Embryonic facial prominence (tissue), 1 donor: ENCODE measurements around the gene WDR41.
"Not testable (repeated sequence)": the region's sequence is repeated elsewhere in the genome, so short reads cannot be mapped to it uniquely, and the experiment has no call there.

ENCODE experiments used
- DNase-seq: peaks from one replicate; pipeline ENCODE4 v3.0.0-alpha.2; 2016; ENCODE audit errors: extremely low spot score

The WDR41 gene, protein sequence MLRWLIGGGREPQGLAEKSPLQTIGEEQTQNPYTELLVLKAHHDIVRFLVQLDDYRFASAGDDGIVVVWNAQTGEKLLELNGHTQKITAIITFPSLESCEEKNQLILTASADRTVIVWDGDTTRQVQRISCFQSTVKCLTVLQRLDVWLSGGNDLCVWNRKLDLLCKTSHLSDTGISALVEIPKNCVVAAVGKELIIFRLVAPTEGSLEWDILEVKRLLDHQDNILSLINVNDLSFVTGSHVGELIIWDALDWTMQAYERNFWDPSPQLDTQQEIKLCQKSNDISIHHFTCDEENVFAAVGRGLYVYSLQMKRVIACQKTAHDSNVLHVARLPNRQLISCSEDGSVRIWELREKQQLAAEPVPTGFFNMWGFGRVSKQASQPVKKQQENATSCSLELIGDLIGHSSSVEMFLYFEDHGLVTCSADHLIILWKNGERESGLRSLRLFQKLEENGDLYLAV

DNA sequence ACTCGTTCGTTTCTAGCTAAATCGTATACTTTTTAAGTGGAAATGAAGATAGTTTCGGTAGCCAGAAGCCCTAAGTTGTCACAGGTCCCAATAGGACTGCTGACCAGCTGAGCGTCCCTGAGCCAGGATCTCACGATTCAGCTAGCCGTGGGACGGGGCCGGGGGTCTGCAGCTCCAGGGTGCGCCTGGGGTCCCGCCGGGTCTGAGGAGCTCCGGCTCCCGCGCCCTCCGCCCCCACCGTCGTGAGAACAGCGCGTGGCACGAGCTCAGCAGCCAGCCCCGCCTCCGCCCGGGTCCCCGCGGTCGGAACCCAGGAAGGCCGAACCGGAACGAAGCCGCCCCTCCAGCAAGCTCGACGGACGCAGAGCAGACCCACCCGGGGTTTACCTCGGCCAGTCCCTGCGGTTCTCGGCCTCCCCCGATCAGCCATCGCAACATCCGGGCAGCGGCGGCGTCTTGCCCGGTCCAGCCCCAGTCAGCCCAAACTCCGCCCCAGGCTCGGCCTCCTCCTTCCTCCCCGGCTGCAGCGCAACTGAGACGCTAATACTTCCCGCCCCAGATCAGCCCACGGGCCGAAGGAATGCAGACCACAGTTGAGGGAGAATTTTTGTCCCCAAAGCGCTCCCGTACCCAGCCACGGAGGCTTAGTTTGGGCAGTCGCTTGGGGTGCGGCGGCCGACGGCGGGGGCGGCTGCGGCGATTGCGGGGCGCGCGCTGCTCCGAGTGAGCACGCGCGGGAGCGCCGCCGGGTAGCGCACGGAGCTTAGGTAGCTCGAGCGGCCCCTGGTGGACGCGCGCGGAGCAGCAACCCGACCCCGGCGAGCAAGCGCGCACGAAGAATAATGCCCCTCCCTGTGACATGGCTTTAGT lies at the start of gene WDR41:
Gene WDR41 (minus strand): TSS at position 534 of the 870 bp plus-strand sequence. CDS start 96 bp downstream, at position 438.
- DNase-seq, result peak; percentile 85

DNA sequence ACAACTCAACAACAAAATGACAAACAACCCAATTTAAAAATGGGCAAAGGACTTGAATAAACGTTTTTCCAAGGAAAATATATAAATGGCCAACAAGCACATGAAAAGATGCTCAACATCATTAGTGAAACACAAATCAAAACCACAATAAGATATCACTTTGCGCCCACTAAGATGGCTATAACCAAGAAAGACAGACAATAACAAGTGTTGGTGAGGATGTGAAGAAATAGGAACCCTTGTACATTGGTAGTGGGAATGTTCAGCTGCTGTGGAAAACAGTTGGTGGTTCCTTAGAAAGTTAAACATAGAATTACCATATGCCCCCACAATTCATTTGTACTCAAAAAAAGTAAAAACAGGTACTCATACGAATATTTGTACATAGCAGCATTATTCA lies 39.2 kb upstream of the WDR41 start:
- no peak for DNase-seq

DNA sequence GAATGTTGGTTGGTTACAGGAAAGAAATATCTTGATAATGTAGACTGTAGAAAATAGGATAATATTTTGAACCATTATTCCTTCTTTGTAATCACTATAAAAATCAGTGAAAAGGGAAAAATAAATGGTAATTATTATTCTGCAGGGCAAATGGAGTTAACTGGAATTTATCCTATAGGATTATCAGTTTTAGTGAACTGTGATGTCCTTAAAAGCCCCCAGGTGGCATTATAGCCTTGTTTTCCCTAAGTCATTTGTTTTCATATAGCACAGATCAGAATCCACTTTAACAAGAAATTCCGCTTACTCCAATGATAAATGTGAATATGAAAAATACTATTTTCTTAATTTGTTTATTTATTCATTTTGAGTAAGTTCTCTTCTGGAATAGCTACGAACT lies 26.2 kb upstream of the WDR41 start:
- DNase-seq, result no peak

DNA sequence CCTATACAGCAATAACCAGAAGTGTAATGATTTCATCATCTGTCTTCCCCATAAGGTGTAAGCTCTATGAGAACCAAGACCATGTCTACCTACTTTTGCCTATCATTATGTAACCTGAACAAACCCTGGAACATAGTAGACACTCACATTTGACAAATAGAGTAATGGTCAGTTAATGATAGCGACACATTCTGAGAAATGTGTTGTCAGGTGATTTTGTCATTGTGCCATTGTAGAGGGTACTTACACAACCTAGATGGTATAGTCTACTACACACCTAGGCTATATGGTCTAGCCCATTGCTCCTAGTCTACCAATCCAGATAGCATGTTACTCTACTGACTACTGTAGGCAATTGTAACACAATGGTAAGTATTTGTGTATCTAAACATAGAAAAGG lies 22.3 kb upstream of the WDR41 start:
- no peak for DNase-seq

DNA sequence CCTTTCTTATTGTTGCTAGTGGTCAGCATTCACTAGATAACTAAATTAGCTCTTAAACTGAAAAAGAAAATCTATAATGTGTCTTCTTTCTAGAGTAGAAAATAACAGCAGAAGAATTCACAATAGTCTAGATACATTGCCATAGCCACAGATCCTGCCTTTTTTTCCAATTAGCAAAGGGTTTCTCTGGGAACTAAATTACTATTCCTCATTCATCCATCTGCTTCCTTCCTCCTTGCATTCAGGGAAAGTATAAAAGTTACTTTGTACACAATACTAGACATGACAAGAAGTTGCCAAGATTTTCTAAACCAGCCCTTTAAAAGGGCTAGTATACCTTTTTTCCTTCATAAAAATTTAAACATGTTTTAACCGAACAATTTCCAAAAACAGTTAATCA lies 21.2 kb upstream of the WDR41 start:
- DNase-seq, result no peak

DNA sequence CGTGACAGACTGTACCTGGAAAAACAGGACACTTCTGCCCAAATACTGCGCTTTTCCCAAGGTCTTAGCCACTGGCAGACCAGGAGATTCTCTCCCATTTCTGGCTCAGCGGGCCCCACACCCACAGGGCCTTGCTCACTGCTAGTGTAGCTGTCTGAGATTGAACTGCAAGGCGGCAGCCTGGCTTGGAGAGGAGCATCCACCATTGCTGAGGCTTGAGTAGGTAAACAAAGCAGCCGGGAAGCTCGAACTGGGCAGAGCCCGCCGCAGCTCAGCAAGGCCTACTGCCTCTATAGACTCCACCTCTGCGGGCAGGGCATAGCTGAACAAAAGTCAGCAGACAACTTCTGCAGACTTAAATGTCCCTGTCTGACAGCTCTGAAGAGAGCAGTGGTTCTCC lies 9.0 kb upstream of the WDR41 start:
- not testable (repeated sequence) for DNase-seq

DNA sequence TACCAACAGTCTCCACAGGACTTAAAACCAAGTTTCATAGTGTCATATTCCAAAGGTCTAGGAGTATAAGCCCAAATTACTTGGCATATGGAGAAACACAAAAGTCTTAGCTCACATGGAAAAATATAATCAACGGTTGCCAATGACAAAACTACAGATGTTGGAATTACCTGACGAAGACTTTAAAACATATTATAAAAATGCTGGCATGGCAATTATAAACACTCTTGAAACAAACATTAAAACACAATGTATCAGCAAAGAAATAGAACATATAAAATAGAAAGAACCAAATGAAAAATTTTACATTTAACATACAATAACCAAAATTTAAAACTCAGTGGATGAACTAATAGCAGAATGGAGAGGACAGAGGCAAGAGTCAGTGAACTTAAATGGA lies 7.9 kb upstream of the WDR41 start:
- DNase-seq, result no peak

DNA sequence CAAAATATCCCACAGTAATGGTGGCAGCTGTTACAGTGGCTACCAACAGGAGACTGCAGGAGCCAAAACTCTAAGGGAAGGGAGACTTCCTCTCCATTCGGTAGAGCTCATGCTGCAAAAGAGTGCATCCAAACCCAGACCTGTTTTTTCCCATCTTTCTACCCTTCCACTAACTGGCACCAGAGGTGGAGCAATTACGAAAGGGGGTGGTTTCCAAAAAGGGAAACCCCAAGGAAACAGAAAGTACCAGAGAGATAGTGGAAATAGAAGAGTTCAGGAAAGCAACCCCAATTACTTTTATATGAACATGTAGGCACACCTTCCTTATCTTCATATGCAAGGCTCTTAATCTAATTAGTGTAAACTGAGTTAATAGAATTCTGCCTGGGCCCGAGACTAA lies 7.3 kb upstream of the WDR41 start:
- DNase-seq, result no peak

DNA sequence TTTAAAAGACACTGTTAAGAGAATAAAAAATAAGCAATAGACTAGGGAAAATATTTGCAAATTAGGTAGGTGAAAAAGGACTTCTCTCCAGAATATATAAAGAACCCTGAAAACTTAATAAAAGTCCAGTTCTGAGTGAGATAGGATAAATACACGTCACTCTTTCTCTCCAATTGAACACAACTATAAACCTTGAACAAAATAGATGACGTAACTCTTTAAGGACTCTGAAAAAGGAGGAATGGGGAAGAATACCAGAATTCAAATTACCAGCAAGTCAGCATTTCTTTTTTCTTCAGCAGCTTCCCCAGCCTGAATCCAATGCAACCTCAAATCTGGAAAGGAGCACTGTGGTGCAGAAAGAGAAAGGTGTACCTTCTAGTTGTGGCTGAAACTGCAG lies 6.8 kb upstream of the WDR41 start:
- no peak for DNase-seq

DNA sequence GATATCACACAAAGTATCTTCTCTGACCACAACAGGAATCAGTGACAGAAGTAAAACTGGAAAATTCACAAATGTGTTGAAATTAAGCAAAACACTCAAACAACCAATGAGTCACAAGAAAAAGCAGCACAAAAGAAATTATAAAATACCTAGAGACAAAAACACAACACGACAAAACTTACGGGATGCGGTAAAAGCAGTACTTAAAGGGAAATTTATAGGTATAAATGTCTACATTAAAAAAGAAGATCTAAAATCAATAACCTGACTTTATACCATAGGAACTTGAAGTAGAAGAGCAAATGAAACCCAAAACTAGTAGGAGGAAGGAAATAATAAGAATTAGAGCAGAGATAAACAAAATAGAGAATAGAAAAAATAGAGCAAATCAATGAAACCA lies 2.8 kb upstream of the WDR41 start:
- DNase-seq, result no peak

DNA sequence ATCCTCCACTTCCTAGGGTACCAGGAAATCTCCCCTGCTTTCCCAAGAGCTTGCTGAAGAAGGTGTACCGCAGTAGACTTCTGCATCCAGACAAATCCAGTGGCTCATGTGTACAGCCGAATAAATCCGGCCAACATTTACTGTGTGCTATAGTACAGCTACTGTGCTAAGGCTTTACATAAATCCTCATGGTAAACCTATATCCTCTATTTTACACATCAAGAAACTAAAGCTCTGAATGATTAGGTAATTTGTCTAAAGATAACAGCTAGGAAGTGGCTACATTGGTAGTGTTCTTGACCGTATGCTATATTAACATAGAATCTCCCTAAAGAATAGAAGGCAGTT lies 511 bp upstream of the WDR41 start:
- no peak for DNase-seq

DNA sequence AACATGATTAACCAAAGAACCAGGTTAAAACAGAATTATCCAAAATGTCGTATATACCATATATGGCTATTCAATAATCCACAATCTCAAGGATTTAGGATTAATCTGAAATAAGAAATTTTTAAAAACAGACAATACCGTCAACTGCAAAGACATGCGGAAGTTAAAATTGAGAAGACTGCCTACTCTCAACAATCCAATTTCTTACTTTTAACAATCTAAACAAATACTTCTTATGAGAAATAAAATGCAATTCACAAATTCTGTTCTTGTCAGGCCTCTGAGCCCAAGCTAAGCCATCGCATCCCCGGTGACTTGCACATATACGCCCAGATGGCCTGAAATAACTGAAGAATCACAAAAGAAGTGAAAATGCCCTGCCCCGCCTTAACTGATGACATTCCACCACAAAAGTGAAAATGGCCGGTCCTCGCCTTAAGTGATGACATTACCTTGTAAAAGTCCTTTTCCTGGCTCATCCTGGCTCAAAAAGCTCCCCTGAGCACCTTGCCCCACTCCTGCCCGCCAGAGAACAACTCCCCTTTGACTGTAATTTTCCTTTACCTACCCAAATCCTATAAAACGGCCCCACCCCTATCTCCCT lies 1.3 kb downstream of the WDR41 start:
- DNase-seq, result not testable (repeated sequence)

DNA sequence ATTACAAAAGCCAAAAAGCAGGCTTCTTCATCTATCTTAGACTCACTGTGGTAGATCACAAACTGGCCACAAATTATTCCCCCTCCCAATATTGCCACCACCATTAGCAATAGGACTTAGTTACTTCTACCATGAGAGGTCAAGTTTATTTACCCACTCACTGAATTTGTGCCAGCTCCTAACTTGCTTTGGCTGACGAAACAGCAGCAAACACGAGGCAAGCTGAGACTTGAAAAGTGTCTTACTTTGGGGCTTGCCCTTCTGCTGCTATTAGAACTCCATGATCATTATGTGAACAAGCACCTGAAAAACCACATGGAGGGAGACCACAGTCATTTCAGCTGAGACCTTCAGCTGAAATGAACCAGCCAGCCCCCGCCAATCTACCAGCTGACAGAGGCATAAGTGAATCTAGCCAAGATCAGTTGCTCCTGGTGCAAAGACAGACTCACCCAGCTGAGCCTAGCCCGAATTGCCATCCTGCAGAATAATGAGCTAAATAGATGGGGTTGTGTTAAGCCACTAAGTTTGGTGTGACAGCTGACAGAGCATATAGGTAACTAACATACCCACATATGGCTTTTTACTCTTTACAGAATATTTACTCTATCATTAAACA lies 5.7 kb downstream of the WDR41 start:
- DNase-seq, result no peak

DNA sequence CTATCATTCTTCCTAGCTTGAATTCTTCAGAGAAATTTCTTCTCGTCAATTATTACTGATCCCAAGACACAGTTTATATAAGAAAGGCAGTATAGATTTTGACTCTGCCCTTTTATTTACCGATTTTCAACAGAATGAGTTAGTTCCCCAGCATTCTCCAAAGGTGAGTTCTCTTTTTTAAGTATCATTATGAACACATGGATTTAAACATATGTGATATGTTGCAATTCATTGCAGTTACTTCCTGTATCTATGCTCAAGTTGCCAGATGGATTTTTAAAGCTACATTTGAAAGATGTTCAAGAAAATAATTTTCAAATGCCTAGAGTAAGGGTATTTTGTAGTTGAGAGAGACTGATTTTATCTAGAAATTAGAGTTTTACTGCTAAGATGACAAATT lies 8.4 kb downstream of the WDR41 start:
- DNase-seq, result no peak

DNA sequence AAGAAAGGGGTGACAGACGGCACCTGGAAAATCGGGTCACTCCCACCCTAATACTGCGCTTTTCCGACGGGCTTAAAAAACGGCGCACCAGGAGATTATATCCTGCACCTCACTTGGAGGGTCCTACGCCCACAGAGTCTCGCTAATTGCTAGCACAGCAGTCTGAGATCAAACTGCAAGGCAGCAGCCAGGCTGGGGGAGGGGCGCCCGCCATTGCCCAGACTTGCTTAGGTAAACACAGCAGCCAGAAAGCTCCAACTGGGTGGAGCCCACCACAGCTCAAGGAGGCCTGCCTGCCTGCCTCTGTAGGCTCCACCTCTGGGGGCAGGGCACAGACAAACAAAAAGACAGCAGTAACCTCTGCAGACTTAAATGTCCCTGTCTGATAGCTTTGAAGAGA lies 17.1 kb downstream of the WDR41 start:
- DNase-seq, result not testable (repeated sequence)

DNA sequence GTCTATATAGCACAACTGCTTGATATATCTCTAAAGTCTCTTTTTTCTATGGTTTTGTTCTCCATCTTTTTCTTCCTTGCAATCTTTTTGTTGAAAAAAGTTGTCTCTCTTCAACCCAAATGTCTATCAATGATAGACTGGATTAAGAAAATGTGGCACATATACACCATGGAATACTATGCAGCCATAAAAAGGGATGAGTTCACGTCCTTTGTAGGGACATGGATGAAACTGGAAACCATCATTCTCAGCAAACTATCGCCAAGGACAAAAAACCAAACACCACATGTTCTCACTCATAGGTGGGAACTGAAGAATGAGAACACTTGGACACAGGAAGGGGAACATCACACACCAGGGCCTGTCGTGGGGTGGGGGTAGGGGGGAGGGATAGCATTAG lies 23.2 kb downstream of the WDR41 start:
- not testable (repeated sequence) for DNase-seq

DNA sequence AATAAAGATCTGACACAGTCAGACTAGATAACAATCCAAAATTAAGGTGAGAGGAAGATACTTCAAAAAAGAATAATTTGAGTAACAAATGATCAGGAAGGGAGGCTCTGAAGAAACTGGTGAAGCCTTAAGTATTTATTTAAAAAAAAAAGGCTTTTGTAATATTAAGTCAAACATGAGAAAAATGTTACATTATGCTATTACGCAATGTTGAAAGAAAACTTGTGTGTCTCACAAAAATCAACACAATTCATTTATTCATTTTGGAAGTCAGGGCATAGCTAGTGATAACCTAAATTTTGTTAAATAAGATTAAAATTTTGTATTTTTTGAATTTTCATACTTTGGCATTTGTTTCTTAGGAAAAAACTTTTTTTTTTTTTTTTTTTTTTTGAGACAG lies 28.2 kb downstream of the WDR41 start:
- no peak for DNase-seq

DNA sequence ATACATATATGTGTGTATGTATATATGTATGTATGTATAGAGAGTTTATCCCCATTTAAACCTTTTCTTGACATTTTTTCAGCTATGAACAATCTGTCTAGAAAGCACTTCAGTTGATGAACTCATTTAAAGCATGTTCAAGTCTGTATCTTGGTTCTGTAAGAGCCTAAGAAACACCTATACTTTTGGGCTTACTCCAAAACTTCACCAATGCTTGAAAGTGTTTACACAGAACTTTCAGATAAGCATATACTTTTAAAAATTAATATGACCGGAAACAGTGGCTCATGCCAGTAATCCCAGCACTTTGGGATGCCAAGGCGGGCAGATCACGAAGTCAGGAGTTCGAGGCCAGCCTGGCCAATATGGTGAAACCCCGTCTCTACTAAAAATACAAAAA lies 30.8 kb downstream of the WDR41 start:
- DNase-seq, result no peak

DNA sequence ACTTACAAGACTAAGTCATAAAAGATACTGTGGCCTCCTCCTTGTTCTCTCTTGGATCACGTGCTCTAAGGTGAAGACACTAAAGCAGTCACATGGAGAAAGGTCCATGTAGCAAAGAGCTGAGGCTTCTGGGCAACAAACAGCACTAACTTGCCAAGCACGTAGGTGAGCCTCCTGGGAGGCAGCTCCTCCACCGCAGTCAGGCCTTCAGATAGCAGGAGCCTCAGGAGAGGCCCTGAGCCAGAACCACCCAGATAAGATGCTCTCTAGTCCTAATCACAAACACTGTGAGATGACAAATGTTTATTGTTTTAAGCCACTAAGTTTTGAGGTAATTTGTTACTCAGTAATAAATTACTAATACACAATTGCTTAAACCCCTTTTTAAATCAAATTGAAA lies 38.0 kb downstream of the WDR41 start:
- no peak for DNase-seq

DNA sequence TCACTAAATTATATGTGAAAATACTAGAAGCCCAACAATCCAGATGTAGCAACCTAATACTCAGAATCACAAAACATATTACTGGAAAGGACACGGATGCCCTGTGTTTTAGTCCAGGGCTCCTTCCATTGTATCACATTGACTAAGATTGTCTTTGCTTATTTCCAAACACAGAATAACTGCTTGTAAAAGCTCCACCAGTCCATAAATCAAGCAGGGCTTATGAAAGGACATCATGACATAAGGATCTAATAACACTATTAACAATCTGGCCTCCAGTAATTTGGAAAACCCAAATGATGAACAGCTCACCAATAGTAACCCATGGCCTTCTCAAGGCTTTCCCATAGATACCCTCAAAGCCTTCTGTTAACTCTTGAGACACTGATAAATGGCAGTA lies 39.8 kb downstream of the WDR41 start:
- no peak for DNase-seq

DNA sequence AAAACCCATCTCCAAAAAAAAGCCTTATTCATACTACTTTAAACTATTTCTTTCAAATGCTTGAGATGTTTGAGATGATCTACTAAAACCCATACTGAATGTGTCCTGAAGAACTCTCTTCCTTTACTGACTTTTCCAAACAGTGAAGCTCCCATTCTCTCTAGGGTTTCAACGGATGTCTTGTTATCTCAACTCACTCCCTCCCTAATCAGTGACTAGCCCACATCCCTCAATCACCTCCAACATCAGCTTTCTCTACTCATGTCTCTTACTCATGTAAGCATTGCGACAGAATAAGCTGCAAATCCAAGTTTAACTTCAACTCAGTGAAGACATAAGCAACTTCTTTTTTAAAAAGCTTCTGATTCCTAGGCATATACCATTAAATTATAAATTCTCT lies 42.1 kb downstream of the WDR41 start:
- DNase-seq, result no peak

DNA sequence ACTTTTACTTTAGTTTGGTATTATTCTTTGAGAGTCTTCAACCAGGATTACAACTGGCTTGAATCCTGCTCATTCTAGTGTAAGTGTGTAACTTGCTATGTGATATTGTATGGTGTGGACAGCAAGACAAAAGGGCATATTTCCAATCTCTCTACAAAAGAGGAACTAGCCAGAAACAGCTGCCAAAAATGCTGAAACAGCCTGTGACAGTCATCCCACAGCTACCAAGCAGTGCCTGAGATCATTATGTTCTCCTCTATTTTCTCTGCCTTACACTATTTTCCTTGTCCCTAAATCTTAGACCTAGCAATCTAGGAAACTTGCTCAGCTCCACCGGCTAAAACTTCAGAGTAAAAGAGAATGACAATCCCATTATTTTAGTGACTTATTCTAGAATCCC lies 42.8 kb downstream of the WDR41 start:
- DNase-seq, result no peak
